GM18909 (cell line): Measurements from ENCODE around the gene INPP5B.
"Not testable (repeated sequence)": the region's sequence is repeated elsewhere in the genome, so short reads cannot be mapped to it uniquely, and the experiment has no call there.

ENCODE experiments used
- ATAC-seq: cut with Tn5 transposase; IDR thresholded peaks from one replicate; pipeline ENCODE4 v1.9.1; 2021; ENCODE audit warnings: mild to moderate bottlenecking; ENCODE audit not compliant: unreplicated experiment, poor library complexity

INPP5B gene

DNA sequence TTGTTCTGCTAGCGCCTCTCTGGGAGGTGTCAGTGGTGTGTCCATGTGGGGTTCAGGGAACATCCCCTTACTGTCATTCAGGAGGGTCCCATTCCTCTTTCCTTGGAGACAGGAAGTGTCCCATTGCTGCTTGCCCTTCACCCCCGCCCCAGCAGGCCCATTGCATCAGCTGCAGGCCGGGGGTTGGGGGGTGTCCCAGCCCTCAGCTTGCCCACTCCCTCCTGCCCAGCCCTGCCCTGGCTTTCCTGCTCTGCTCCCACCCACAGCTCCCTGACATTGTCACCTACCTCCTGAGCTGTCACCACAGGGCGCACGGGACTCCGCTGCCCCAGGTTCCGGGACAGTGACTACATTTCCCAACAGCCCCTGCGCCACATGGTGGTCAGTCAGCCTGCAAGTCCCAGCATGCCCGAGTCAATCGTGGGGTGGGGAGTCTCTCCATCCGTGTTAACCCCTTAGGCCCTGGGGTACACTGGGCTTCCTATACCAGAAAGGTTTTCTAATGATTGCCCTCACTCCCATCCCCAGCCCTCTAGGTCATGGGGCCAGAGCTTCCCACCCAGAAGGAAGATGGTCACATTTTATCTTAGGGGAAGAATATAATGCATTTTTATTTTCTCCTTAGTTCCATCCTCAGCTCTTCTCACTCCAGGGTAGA, at the start of gene INPP5B:
Gene INPP5B (minus strand): TSS at position 351 of the 658 bp plus-strand sequence. CDS start 745 bp downstream, outside the sequence.
- ATAC-seq, result peak; percentile 86

DNA sequence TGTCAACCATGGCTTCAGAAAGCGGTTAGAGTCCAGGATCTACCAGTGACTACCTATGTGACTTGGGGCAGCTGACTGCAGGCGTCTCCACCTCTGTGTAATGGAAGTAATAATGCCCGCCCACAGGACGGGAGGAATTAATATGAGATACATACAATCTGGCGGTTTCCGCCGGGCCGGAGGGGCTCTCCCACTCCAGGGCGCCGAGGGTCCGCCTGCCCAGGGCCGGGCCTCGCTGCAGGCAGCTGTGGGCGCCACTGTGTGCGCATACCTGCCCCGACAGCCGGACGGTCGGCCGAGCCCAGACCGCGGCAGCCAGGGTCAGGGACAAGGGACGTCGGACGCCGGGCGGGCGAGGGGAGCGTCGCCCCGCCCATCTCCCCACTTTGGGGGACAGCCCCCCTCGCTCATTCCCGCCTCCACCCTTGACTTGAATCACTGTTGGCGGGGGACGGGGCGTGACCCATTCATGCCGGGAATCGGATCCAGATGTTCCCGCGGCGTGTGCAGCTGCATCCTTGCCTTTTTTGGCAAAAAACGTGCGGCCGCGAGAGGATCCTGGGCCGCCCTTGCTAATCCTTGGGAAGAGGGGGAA, 49.0 kb upstream of the INPP5B start:
- ATAC-seq, result no peak

DNA sequence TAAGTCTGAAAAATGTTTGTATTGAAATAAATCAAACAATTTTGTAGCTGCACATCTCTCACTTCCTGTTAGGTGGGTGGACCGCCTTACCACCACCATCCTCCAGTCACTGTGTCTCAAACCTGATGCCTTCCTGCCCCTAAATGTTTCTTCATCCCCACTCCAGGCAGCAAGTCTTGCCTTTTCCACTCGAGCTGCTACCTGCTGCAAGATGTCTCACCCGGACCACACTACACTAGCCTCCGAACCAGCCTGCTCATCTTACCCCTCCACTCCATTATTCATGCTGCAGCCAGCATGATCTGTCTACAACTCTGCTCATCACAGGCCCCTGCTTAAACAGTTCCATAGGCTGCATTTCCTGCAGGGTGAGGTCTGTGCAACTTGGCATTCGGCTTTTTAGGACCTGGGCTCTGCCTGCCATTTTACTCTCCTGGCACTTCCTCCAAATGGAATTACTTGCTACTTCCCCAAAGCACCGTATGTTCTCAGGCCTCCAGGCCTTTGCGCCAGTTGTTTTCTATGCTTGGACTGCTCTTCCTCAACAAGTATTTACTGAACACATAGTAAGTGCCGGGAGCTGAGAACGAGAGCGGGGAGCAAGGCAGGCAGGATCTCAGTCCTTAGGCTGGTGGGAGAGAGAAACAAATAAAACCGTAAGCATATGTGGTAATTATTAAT, 48.2 kb upstream of the INPP5B start:
- no peak for ATAC-seq

DNA sequence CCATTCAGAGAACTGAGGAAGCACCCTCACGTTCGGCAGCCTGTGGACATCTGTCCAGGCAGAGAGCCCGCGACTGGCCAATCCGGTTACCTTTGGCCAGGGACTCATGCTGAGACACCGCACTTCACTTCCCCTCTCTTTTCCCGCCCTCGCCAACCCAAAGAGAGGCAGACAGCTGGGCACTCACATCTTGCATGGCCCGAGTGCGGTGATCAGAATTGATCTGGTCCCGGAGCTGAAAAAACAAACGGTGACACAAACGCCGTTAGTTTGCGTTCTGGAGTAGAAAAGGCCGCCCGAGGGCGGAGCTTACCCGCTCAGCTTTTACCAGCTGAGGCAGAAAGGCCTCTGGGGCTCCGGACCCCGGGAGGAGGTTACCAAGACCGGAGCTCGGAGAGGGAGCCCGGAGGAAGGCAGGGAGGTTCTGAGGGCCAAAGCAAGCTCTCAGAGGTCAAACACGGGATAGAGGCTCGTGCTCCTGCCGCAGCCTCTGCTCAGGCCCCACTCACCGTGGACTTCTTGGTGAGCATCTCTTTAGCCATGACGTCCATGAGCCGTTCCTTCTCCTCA, 42.6 kb upstream of the INPP5B start:
- ATAC-seq, result peak; percentile 30

DNA sequence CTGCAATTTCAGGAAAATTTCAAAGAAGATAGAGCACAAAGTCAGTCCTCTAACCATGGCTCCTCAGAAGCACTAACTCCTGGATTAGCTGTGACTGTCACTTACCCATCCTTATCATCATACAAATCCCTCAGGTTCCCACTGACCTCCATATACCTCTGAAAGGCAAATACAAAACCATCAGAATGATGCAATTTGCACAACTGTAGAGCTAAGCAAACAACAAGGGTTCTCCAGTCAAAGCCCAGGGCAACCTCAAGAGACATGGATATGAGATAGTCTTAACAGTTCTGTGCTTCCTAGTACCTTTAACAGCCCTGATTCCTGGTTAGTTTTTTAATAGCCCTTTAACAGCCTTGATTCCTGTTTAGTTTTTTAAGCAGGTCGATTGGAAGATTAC, 40.8 kb upstream of the INPP5B start:
- ATAC-seq, result no peak

DNA sequence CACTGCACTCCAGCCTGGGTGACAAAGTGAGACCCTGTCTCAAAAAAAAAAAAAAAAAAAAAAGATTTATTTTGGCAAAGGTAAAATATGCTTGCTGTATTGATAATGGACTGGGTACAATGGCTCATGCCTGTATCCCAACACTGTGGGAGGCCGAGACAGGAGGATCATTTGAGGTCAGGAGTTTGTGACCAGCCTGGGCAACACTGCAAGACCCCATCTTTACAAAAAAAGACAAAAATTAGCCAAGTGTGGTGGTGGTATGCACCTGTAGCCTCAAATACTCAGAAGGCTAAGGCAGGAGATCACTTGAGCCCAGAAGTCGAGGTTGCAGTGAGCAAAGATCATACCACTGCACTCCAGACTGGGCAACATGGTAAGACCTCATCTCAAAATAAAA, 36.7 kb upstream of the INPP5B start:
- no peak for ATAC-seq

DNA sequence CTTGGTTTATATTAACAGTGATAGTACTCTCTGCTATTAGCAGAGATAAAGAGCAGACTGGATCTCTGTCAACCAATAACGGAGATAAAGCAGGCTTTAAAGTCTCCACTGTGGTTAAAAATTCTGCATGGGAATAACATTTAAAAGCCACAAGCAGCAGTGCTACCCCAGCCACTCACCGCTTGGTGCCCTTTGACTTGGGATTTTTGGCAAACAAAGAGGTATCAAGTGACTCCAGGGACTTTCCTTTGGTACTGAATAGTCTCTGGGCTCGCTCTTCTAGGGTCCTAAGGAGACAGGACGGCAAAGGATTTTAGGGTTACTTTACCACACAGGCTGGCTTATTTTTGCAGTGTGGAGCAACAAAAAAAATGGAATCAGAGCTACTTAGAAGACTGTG, 31.7 kb upstream of the INPP5B start:
- no peak for ATAC-seq

DNA sequence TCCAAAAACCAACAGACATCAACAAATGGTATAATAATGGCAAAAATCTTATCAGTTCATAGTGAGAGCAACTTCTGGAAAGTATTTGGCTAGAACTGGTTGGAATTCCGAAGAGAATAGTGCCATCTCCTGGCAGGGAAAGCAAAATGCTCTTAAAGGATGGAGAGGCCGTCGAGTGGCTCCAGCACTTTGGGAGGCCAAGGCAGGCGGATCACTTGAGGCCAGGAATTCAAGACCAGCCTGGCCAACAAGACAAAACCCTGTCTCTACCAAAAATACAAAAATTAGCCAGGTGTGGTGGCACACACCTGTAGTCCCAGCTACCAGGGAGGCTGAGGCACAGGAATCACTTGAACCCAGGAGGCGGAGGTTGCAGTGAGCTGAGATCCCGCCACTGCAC, 28.2 kb upstream of the INPP5B start:
- ATAC-seq, result not testable (repeated sequence)

DNA sequence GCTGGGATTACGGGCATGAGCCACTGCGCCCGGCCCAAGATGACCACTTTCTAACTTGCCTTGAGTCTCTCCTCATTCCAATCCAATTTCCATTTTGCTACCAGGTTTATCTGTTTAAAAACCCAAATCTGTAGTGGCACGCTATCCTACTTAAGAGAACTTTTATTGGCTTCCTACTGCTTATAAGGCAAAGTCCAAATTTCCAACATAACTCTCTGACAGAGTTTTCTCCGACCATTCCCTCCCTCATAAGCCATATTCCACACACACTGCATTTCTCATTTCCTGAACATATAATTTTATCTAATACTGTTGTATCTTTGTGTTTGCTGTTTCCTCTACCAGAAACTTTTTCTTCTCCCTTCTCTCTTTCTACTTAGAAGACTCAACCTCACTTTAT, 27.7 kb upstream of the INPP5B start:
- ATAC-seq, result no peak

DNA sequence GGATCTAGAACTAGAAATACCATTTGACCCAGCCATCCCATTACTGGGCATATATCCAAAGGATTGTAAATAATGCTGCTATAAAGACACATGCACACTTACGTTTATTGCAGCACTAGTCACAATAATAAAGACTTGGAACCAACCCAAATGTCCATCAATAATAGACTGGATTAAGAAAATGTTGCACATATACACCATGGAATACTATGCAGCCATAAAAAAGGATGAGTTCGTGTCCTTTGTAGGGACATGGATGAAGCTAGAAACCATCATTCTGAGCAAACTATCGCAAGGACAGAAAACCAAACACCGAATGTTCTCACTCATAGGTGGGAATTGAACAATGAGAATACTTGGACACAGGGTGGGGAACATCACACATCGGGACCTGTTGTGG, 26.8 kb upstream of the INPP5B start:
- not testable (repeated sequence) for ATAC-seq

DNA sequence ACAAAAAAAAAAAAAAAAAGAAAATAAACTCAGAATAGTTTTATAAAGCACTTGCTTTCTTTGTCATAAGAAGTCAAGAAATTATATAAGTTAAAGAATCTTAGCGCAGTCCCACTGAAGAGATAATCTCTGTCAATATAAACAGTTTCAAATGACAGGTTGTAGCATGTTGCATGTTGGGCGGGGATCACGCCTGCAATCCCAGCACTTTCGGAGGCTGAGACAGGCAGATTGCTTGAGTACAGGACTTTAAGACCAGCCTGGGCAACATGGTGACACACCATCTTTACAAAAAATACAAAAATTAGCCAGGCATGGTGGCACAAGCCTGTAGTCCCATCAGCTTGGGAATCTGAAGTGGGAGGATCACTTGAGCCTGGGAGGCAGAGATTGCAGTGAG, 18.4 kb upstream of the INPP5B start:
- ATAC-seq, result no peak

DNA sequence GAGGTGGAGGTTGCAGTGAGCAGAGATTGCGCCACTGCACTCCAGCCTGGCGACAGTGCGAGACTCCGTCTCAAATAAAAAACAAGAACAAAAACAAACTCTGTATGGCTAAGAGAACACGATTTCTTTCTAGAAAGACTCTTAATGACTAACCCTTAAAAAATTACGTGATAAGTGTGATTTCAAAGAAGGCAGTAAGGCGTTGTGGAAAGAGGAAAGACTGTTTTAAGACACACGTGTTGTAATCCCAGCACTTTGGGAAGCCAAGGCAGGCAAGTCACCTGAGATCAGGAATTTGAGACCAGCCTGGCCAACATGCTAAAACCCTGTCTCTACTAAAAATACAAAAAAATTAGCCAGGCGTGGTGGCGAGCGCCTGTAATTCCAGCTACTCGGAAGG, 17.3 kb upstream of the INPP5B start:
- ATAC-seq, result not testable (repeated sequence)

DNA sequence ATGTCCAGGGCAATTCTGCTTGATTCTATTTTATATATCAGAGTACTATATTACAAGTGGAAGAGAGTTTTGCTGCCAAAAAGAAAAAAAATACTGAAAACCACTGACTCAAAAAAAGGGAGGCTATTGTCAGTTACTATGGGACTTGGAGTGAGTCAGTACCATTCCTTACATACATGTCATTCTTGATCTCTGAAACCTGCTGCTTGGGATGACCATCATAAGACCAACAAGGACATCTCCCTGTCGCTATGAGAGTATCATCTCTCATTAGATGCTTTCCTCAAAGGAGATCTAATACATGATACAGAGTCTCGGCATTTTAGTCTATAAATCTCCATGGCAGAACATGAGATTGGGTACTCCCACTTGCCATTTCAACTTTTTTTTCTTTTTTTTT, 11.8 kb upstream of the INPP5B start:
- ATAC-seq, result no peak

DNA sequence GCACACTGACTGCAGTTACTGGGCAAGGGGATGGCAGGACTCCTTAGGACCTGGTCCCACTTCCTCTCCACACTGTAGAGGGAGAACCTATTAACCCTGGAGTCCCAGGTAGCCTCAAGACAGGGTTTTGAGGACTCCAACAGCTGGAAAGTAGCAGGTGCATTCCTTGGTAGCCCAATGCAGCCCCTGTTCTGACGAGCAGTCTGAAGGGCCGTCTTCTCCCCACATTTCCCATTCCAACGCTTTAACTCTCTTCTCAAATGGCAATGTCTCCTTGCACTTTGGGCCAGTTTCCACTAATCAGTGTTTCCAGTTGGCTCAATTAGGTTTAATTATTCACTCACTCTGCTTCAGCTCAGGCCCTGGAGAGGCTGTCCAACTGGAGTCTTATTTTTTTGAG, 8.8 kb upstream of the INPP5B start:
- ATAC-seq, result no peak

DNA sequence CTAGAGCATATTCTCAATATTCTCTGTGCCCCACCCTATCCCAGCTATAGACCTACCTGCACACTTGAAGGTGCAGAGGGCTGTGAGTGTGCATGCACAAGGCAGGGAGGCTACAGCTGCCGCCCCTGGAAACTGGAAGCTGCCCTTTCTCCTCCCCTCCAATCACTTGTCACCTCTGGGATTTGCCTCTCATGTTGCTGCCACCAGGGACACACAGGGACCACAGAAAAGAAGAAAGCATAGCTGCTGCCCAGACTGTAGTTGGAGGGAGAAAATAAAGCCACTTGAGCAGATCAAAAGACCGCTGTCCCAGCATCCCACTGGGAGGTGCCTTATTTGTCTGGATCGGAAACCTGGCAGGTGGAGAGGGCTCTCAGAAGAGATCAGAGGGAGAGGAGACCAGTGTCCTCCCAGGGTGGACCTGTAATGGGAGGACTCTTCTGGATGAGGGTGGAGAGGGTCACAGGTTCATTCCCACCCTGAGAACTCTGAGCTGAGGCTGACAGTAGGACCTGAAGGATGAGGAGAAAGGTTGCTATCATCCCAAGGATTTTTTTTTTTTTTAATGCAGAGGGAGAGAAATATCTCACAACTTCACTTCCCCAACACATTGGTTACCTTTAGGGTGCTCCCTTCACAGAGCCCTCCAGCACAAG, 7.6 kb upstream of the INPP5B start:
- ATAC-seq, result no peak

DNA sequence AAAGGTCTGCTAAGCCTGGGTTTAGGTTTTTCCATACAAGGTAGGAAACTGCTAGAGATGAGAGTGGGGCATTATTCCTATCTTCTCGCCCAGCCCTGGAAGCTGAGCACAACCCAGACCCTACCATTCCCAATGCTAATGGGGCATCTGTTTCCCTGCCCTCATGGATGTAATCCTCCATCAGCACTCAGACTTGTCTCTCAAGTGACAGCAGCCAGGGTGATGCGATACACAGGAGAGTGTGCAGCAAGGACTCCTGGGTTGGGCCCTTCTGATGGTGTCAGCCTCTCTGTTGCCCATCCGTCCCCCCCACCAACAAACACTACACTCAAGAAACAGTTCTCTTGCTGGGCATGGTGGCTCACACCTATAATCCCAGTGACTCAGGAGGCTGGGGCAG, 5.9 kb upstream of the INPP5B start:
- ATAC-seq, result no peak

DNA sequence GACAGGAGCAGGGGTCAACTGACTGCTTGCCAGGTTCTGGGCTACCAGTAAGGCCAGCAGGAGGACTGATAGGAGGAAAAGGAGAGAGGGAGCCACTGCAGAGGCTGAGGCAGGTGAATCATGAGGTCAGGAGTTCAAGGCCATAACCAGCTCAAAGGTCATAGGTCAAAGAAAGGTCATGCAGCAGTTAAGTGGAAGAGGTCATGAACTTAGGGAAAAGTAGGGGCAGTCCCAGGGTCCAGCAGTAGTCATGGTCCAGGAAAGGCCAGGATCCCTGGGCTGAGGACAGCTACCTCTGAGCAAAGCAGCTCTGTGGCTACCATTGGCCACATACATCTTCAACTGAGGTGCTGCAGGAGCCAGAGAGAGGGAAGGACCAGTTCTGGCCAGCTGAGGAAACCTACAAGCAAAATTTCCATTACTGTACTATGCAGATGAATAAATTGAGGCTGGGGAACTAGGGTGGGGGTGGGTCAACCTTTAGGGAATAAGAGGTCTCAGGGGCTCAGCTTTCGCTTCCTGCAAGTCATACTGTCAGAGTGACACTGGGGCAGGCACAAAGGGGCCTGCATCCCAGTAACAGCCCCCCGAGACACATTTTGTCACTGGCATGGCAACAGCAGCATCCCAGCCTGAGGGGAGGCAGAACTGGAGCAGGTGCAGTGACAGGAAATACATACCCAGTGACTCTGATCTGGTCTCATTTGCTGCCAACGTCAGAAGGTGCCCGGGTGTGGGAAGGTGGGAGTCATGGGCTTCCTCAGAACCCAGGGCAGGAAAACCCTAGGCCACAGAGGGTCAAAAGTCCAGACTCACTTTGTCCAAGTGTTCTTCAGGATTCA, 5.2 kb upstream of the INPP5B start:
- no peak for ATAC-seq

DNA sequence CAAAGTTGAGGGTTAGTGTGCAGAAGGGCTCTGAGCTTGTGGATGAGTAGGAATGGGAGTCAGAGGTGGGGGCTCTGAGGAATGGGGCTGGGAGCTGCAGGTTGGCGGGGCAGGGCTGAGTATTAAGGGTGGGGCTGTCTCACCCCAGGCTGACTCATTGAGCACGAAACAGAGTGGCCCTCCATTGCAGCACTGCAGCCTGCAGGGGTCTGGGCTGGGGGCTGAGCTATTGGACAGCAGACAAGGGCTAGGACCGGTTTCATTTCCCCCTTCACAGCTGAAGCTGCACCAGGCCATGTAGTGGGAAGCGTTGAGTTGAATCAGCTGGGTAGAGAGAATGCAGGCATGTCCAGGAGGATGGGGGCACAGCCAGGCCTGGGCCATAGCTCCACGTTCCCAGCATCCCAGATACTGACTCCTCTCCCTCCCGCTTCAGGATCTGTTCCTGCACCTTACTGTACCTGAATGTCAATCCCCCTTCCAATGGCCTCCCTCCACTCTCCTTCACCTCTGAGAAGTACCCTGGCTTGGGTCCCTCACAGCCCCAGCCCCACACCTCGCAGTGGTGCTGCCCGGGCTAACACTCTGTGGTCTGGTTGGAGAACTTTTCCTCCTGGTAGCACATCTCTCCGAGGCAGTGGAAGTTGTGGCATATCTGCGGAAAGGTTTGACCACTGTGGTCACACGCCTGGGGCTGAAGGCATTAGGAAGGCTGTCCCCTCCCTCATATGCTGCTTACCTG, 4.4 kb upstream of the INPP5B start:
- no peak for ATAC-seq

DNA sequence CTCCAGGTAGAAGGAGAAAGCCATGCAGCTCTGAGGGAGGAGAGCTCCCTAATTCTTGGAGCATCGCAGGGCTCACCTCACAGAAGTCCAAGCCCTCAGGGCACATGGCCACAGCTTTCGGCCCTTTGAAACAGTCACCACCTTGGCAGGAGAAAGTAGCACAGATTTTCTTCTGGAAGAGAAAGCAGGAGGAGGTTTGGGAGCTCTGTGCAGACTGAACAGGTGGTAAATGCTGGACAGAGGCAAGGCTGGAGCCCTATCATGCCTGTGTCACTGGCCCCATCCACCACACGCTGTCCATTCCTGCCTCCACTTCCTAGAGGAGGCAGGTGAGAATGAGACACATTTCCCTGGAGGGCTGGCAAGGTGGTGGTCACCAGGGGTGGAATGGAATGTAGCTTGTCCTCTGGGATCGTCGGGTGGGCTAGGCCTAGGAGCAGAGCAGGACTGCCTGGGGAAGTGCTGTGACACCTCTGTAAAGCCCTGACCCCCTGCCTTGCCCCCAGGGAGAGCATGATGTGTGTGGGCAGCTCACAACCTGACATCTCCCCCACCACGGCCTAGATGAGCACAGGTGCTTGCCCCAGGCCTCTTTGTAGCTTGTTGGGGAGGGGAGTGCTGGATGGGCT, 2.8 kb upstream of the INPP5B start:
- ATAC-seq, result no peak
